Measurements from ENCODE around the gene ZGLP1.

The ZGLP1 gene

DNA sequence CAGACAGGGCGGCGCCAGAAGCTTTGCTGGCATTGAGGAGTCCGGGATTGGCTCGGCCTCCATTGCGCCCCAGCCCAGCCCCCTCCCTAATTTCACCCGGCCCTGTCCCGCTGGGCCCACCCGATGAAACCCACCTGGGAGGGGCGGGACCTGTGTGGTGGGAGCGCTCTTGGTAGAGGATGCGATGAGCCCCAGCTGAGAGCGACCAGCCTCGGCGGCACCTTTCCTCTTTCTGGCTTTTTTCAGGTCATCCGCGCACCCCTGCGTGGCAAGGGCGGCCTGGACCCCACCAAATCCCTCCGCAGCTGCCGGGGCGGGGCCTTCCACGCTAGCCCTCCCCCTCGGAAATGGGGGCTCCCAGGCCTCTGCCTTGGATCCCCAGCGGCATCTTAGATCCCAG lies at the start of gene ZGLP1:
TSS of gene ZGLP1 (minus strand) at position 393 of the 400 bp plus-strand sequence.
- TF ChIP-seq, protein P1, sequence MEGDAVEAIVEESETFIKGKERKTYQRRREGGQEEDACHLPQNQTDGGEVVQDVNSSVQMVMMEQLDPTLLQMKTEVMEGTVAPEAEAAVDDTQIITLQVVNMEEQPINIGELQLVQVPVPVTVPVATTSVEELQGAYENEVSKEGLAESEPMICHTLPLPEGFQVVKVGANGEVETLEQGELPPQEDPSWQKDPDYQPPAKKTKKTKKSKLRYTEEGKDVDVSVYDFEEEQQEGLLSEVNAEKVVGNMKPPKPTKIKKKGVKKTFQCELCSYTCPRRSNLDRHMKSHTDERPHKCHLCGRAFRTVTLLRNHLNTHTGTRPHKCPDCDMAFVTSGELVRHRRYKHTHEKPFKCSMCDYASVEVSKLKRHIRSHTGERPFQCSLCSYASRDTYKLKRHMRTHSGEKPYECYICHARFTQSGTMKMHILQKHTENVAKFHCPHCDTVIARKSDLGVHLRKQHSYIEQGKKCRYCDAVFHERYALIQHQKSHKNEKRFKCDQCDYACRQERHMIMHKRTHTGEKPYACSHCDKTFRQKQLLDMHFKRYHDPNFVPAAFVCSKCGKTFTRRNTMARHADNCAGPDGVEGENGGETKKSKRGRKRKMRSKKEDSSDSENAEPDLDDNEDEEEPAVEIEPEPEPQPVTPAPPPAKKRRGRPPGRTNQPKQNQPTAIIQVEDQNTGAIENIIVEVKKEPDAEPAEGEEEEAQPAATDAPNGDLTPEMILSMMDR (IDR thresholded peaks at IDR 0.05; ENCODE audit: low read depth, low read length), result no peak
- H3K4me3 ChIP-seq (ENCODE audit: low read depth, low read length), result no peak within 1 kb of the TSS
- in situ Hi-C loops (cut with HindIII; ENCODE audit: low sequenced_read_pairs), result no loop called here
- no peak for DNase-seq (ENCODE audit: low read depth, low spot score)

DNA sequence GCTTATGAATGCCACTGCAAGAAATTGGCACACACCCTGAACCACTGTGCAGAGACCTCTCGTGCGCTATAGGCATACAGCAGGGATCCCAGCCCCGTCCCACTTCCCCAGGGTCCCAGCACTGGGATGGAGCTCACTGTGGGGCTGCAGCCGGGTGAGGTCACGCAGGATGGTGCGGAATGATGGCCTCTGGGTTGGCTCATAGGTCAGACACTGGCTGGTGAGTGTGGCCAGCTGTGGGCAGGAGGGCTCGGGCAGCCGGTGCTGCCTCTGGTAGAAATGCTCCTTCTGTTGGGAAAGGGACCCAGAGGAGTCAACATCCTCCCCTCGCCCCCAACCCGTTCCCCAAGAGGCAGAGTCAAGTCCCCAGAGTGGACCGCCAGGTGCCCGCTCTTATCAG lies 46.8 kb upstream of the ZGLP1 start:
- in situ Hi-C loops (cut with HindIII; ENCODE audit: low sequenced_read_pairs), result no loop called here
- H3K4me3 ChIP-seq (ENCODE audit: low read depth, low read length), result no peak overlapping the region
- DNase-seq (ENCODE audit: low read depth, low spot score), result no peak
- TF ChIP-seq, protein P1 (IDR thresholded peaks at IDR 0.05; ENCODE audit: low read depth, low read length), result no peak

DNA sequence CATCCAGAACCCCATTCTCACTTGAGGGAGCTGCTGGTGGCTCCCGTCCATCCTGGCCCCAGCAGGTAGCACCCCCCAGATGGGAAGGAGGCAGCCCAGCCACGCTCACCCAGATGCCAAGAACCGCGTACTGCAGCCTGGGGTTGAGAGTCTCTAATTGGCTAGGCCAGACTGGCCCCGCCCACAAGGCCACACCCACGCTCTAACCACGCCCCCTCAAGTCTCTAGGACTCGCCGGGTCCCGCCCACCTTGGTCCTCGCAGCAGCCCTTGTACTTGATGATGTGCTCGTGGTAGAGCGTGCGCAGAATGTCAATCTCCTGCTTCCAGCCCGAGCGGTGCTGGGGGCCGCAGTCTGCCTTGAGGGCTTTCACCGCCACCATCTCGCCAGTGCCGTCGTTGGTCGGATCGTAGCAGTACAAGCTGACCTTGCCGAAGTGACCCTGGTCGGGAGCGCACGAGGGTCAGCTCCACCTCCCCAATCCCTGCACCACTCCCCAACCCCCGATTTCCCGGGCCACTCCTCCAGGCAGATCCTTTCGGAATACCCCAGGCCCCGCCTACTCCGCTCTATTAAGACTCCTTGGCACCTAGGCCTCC lies 44.3 kb upstream of the ZGLP1 start:
- in situ Hi-C loops (cut with HindIII; ENCODE audit: low sequenced_read_pairs), result no loop called here
- TF ChIP-seq, protein P1 (IDR thresholded peaks at IDR 0.05; ENCODE audit: low read depth, low read length), result no peak
- H3K4me3 ChIP-seq (ENCODE audit: low read depth, low read length), result no peak overlapping the region
- DNase-seq (ENCODE audit: low read depth, low spot score), result peak; percentile 22

DNA sequence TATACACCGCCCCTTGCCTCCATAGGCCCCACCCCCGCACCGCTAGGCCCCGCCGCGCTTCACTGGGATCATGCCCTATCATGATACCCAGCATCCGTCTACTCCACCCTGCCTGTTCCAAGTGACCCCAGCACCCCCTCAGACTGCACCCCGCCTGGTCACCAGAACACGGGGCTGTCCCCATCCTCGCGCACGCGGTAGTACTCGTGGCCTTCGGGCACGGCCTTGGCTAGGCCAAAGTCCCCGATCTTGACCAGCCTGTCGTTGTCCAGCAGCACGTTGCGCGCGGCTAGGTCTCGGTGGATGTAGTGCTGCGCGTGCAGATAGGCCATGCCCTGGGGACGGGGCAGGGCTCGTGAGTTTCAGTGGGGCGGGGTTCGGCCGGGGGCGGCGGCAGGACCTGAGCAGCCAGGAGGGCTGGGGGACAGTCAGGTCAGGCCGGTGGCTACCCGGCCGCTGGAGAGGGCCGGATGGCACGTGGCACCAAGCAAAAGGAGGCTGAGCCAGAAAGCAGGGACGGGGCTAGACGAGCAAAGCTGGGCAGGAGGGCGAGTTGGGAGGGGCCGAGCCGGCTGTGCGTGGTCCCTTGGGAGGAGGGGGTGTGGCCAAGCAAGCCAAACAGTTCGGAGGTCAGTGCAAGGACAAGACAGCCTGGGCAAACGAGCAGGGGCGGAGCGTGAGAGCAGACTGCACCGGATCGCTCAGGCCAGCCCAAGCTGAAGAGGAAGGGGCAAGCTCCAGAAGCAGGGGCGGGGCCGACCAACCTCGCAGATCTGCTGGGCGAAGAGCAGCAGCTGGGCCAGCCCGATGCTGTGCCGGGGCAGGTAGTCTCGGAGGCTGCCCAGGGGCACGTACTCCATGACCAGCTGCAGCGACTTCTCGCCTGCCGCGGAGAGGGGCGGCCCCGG lies 43.4 kb upstream of the ZGLP1 start:
- no peak for DNase-seq (ENCODE audit: low read depth, low spot score)
- H3K4me3 ChIP-seq (ENCODE audit: low read depth, low read length), result no peak overlapping the region
- in situ Hi-C loops (cut with HindIII; ENCODE audit: low sequenced_read_pairs), result no loop called here
- TF ChIP-seq, protein P1 (IDR thresholded peaks at IDR 0.05; ENCODE audit: low read depth, low read length), result no peak

DNA sequence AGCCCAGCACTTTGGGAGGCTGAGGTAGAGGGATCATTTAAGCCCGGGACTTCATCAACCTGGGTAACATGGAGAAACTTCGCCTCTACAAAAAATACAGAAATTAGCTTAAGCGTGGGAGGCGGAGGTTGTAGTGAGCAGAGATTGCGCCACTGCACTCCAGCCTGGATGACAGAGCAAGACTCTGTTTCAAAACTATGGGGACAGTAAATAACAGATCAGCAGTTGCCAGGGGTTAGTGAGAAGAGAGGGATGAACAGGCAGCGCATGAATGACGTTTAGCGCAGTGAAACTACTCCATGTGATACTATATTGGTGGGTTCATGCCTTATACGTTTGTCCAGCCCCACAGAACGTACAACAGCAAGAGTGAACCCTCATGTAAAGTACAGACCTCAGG lies 36.9 kb upstream of the ZGLP1 start:
- in situ Hi-C loops (cut with HindIII; ENCODE audit: low sequenced_read_pairs), result no loop called here
- H3K4me3 ChIP-seq (ENCODE audit: low read depth, low read length), result no peak overlapping the region
- DNase-seq (ENCODE audit: low read depth, low spot score), result no peak
- TF ChIP-seq, protein P1 (IDR thresholded peaks at IDR 0.05; ENCODE audit: low read depth, low read length), result no peak

DNA sequence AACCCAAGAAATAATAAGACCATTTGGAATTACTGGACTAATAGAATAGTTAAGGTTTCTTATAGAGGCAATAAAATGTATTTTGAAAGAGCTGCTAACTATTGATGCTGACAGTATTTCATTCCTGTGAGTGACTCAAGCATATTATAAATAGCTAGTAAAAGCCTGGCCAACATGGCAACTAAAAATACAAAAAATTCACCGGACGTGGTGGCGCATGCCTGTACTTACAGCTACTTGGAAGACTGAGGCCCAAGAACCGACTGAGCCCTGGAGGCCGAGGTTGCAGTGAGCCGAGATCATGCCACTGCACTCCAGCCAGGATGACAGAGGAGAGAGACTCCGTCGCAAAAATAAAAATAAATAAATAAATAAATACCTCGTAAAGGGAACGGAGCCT lies 35.2 kb upstream of the ZGLP1 start:
- in situ Hi-C loops (cut with HindIII; ENCODE audit: low sequenced_read_pairs), result no loop called here
- H3K4me3 ChIP-seq (ENCODE audit: low read depth, low read length), result no peak overlapping the region
- DNase-seq (ENCODE audit: low read depth, low spot score), result no peak

More for the DNA sequence above, 35.2 kb upstream of the ZGLP1 start:
- TF ChIP-seq, protein P1 (IDR thresholded peaks at IDR 0.05; ENCODE audit: low read depth, low read length), result no peak
